ENCODE measurements around the gene ANKHD1. TPM values are rescaled to one million over a fixed set of nuclear protein-coding genes. Genes with fewer than 3 reads are reported as not detected.

ANKHD1 gene
- polyA plus RNA-seq, 1 of the 3 experiments (the other 2 are of a cell fraction): 26.7 TPM

DNA sequence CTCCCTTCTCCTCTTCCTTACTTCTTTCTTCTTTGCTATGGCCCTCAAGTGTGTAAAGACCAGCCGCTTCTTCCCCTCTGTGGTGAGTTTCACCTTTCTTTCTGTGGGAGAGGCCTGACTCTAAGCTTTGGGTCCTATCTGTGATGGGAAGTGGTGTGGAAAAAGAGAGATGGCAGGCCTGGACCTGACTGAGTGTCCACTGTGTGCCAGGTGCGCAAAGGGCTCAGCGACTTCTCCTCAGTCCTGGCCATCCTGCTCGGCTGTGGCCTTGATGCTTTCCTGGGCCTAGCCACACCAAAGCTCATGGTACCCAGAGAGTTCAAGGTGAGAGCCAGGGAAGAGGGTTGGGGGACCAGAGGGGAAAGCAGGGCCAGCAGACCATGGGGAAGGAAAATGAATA, 35.7 kb upstream of the ANKHD1 start:
- Histone ChIP-seq H2AFZ (ENCODE audit: low read depth) (no peak overlapping the region), H3F3A (replicated peaks; ENCODE audit: insufficient read depth) (no peaks in the 10 kb centered on the region), H3K4me1 (ENCODE audit: control insufficient read depth in 1 of 2, insufficient read depth in 2 of 2, low read depth in 1 of 2, low read length in 1 of 2) (peaks cover 0 to 2% of the 10 kb centered on the region in 2 experiments; a peak in 1 of 4 replicates), H3K9ac (no peak overlapping the region), H3K9me3 (no peaks in the 10 kb centered on the region), H3K27ac (ENCODE audit: low read depth in 2 of 2, low read length in 1 of 2) (no peak overlapping the region), H3K4me2 (no peak overlapping the region), H3K79me2 (ENCODE audit: insufficient read depth) (no peaks in the 10 kb centered on the region), H4K20me1 (ENCODE audit: insufficient read depth) (no peaks in the 10 kb centered on the region), H3K27me3 (ENCODE audit: insufficient read depth) (no peaks in the 10 kb centered on the region), H3K4me3 (ENCODE audit: low read depth in 2 of 2, low read length in 1 of 2) (no peak overlapping the region), H3K9me2 (no peaks in the 10 kb centered on the region), H3K36me3 (replicated peaks in 1 of 2; ENCODE audit: control insufficient read depth in 1 of 2, insufficient read depth in 2 of 2, low read length in 1 of 2) (no peaks in the 10 kb centered on the region)
- TF ChIP-seq SIN3A (IDR thresholded peaks at IDR 0.05; ENCODE audit: borderline replicate concordance, low read depth, low read length) (no peak), JUND (IDR thresholded peaks at IDR 0.05) (no peak), RCOR1 (IDR thresholded peaks at IDR 0.05; ENCODE audit: low read length) (no peak), EZH2phosphoT487 (IDR thresholded peaks at IDR 0.05; ENCODE audit: borderline replicate concordance, low read depth) (no peak), FOSL2 (IDR thresholded peaks at IDR 0.05; ENCODE audit: borderline replicate concordance, low read depth) (no peak), YY1 (IDR thresholded peaks at IDR 0.05; ENCODE audit: low read depth) (no peak), MEF2A (IDR thresholded peaks at IDR 0.05; ENCODE audit: borderline replicate concordance, low read depth) (no peak), GATA2 (CRISPR knock-in tag; IDR thresholded peaks at IDR 0.05) (no peak)
- TF ChIP-seq, protein P1, sequence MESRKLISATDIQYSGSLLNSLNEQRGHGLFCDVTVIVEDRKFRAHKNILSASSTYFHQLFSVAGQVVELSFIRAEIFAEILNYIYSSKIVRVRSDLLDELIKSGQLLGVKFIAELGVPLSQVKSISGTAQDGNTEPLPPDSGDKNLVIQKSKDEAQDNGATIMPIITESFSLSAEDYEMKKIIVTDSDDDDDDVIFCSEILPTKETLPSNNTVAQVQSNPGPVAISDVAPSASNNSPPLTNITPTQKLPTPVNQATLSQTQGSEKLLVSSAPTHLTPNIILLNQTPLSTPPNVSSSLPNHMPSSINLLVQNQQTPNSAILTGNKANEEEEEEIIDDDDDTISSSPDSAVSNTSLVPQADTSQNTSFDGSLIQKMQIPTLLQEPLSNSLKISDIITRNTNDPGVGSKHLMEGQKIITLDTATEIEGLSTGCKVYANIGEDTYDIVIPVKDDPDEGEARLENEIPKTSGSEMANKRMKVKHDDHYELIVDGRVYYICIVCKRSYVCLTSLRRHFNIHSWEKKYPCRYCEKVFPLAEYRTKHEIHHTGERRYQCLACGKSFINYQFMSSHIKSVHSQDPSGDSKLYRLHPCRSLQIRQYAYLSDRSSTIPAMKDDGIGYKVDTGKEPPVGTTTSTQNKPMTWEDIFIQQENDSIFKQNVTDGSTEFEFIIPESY (IDR thresholded peaks at IDR 0.05; ENCODE audit: borderline replicate concordance, low read depth): no peak
- TF ChIP-seq, protein P2, sequence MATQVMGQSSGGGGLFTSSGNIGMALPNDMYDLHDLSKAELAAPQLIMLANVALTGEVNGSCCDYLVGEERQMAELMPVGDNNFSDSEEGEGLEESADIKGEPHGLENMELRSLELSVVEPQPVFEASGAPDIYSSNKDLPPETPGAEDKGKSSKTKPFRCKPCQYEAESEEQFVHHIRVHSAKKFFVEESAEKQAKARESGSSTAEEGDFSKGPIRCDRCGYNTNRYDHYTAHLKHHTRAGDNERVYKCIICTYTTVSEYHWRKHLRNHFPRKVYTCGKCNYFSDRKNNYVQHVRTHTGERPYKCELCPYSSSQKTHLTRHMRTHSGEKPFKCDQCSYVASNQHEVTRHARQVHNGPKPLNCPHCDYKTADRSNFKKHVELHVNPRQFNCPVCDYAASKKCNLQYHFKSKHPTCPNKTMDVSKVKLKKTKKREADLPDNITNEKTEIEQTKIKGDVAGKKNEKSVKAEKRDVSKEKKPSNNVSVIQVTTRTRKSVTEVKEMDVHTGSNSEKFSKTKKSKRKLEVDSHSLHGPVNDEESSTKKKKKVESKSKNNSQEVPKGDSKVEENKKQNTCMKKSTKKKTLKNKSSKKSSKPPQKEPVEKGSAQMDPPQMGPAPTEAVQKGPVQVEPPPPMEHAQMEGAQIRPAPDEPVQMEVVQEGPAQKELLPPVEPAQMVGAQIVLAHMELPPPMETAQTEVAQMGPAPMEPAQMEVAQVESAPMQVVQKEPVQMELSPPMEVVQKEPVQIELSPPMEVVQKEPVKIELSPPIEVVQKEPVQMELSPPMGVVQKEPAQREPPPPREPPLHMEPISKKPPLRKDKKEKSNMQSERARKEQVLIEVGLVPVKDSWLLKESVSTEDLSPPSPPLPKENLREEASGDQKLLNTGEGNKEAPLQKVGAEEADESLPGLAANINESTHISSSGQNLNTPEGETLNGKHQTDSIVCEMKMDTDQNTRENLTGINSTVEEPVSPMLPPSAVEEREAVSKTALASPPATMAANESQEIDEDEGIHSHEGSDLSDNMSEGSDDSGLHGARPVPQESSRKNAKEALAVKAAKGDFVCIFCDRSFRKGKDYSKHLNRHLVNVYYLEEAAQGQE (IDR thresholded peaks at IDR 0.05; ENCODE audit: low read depth, low read length): no peak
- TF ChIP-seq, protein P3, sequence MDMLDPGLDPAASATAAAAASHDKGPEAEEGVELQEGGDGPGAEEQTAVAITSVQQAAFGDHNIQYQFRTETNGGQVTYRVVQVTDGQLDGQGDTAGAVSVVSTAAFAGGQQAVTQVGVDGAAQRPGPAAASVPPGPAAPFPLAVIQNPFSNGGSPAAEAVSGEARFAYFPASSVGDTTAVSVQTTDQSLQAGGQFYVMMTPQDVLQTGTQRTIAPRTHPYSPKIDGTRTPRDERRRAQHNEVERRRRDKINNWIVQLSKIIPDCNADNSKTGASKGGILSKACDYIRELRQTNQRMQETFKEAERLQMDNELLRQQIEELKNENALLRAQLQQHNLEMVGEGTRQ (IDR thresholded peaks at IDR 0.05; ENCODE audit: borderline replicate concordance, low read depth, low read length): no peak
- TF ChIP-seq, protein P4, sequence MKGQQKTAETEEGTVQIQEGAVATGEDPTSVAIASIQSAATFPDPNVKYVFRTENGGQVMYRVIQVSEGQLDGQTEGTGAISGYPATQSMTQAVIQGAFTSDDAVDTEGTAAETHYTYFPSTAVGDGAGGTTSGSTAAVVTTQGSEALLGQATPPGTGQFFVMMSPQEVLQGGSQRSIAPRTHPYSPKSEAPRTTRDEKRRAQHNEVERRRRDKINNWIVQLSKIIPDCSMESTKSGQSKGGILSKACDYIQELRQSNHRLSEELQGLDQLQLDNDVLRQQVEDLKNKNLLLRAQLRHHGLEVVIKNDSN (IDR thresholded peaks at IDR 0.05; ENCODE audit: borderline replicate concordance, low read depth): no peak
- ChIA-PET CTCF (interaction anchor here (0.9 to 3.1 kb wide), 7 partner anchors 10 to 269 kb away, joined by 3 to 21 read pairs (median 4); no protein-coding TSS in a partner anchor), POLR2A (interaction anchor here (1.3 kb wide), 1 partner anchor 35 kb away, joined by 3 read pairs; the partner anchor contains the start of gene ANKHD1)
- WGBS (ENCODE audit: low lambda C conversion rate): 93% methylated on average over 4 of the region's 4 CpGs
- DNase-seq: no peak

Data from SK-N-SH (cell line).